Neural progenitor cell (in vitro differentiated cells): ENCODE results near the gene TRAPPC3.

Experiments
- EZH2 ChIP-seq: fragments of 200-600 bp; sonication (generic); IDR thresholded peaks from 2 replicates; pipeline ENCODE4 v1.6.1; 2017; ENCODE audit warnings: antibody characterized with exemption, mild to moderate bottlenecking, moderate library complexity
- EZH2phosphoT487 ChIP-seq: fragments of 200-600 bp; sonication (generic); IDR thresholded peaks from 2 replicates; pipeline ENCODE4 v1.6.1; 2017; ENCODE audit warnings: antibody characterized with exemption
- TF ChIP-seq, protein P1 (sequence below): fragments of 200-600 bp; sonication (generic); IDR thresholded peaks from 2 replicates; pipeline ENCODE4 v1.5.1; 2017; ENCODE audit warnings: antibody characterized with exemption, mild to moderate bottlenecking

DNA sequence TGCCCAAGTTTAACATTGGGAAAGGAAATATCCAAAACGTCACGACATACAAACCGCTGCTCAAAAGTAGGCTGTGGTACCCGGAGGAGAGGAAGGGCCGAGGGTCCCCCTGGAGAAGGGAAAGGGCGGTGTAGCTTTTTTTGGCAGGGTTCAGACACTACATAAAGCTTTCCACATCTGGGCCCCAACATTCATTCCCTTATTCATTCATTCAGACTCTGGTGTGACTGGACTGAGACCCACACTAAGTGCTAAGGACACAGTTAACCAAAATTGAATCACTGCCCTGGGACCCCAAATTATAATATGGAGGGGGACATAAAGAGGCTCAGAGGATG, 14.0 kb downstream of the TRAPPC3 start:
- TF ChIP-seq, protein P1, sequence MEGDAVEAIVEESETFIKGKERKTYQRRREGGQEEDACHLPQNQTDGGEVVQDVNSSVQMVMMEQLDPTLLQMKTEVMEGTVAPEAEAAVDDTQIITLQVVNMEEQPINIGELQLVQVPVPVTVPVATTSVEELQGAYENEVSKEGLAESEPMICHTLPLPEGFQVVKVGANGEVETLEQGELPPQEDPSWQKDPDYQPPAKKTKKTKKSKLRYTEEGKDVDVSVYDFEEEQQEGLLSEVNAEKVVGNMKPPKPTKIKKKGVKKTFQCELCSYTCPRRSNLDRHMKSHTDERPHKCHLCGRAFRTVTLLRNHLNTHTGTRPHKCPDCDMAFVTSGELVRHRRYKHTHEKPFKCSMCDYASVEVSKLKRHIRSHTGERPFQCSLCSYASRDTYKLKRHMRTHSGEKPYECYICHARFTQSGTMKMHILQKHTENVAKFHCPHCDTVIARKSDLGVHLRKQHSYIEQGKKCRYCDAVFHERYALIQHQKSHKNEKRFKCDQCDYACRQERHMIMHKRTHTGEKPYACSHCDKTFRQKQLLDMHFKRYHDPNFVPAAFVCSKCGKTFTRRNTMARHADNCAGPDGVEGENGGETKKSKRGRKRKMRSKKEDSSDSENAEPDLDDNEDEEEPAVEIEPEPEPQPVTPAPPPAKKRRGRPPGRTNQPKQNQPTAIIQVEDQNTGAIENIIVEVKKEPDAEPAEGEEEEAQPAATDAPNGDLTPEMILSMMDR, result no peak
- TF ChIP-seq EZH2phosphoT487 (no peak), EZH2 (no peak)
